UCSD-AML1 (cell line): ENCODE measurements around the gene ETV2.
A peak's percentile ranks its signal among the peaks of the same experiment; 100 is the strongest.
"Not testable (repeated sequence)": the region's sequence is repeated elsewhere in the genome, so short reads cannot be mapped to it uniquely, and the experiment has no call there.

ENCODE experiments used
- DNase-seq: peaks from one replicate; lab custom pipeline; 2025; ENCODE audit not compliant: unreplicated experiment; lab: John Stamatoyannopoulos, UW

The ETV2 gene

DNA sequence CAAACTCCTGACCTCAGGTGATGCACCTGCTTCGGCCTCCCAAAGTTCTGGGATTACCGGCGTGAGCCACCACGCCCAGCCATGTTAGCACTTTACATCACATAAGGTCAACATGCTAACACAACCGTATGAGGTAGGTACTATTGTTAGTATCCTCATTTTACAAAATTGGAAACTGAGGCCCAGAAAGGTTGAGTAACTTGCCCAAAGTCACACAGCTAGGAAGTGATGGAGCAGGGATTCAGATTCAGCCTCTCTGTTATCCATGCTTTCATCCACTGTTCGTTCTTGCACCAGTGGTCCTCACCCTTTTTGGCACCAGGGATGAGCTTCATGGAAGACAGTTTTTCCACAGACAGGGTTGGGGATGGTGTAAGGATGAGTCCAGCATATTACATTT, 15.2 kb downstream of the ETV2 start:
- no peak for DNase-seq

GRCh38 chr19:35657904-35658700, 16.6 kb downstream of the ETV2 start:
- DNase-seq, result no peak

DNA sequence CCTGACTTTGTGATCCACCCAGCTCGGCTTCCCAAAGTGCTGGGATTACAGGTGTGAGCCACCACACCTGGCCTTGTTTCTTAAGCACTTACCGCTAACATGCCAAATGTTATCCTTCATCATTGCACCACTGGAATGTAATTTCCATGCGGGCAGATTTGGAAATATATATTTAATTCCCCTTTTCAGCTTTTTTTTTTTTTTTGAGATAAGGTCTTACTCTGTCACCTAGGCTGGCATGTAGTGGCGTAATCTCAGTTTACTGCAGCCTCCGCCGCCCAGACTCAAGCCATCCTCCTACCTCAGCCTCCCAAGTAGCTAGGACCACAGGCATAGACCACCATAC, 20.4 kb downstream of the ETV2 start:
- DNase-seq, result no peak

DNA sequence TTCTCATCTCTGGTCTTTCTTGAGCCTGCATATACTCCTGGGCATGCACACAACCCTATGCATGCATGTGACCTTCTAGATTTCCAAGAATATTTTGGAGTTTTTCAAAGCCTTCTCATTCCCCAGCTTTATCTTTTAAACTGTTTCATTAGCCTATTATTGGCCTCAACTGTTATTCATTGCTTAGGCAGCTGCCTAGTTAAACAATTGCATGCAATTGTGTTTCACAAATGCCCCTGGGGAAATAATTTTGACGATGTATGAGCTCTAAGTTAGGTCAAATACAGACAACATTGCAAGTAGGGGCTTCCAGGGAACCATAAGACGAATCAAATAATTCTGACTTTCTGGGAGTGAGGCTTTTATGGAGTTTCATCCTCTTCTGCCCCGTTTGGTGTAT, 22.4 kb downstream of the ETV2 start:
- no peak for DNase-seq

GRCh38 chr19:35665157-35665556, 23.6 kb downstream of the ETV2 start:
- no peak for DNase-seq

DNA sequence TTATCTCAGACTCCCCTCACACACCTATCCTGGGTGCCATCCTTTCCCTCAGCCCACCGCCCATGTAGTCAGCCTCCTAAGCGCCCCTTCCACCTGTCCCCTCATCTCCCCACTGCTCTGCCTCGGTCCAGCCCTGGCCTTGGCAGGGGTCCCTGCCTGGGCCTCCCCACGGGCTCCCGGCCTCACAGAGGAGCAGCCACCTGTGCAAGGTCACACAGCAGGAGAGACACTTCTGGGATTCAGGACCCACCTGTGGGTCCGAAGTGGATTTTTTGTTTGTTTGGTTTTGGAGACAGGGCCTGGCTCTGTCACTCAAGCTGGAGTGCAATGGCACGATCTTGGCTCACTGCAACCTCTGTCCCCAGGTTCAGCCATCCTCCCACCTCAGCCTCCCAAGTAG, 24.1 kb downstream of the ETV2 start:
- no peak for DNase-seq

GRCh38 chr19:35666251-35666913, 24.8 kb downstream of the ETV2 start, which contains the start of gene UPK1A:
Gene UPK1A, plus strand, starts transcription at chr19:35666517. Its CDS starts 296 bp downstream, at chr19:35666813.
- DNase-seq, result no peak

DNA sequence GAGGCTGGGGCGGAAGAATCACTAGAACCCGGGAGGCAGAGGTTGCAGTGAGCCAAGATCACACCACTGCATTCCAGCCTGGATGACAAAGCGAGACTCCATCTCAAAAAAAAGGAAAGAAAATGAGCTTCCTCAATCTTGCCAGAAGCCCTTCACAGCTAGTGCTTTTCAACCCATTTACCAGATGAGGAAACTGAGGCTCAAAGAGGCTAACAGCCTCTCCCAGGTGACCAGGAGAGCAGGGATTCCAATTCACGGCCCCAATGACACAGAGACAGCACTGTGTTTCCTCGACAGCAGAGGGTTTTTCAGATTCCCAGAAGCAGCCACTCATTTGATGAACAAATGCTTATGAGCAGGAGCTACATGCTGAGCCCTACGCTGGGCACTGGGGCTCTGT, 28.0 kb downstream of the ETV2 start:
- no peak for DNase-seq

GRCh38 chr19:35669974-35670373, 28.4 kb downstream of the ETV2 start:
- DNase-seq, result no peak

- DNase-seq, result no peak
Observed at GRCh38 chr19:35670686-35671085, 29.1 kb downstream of the ETV2 start.

DNA sequence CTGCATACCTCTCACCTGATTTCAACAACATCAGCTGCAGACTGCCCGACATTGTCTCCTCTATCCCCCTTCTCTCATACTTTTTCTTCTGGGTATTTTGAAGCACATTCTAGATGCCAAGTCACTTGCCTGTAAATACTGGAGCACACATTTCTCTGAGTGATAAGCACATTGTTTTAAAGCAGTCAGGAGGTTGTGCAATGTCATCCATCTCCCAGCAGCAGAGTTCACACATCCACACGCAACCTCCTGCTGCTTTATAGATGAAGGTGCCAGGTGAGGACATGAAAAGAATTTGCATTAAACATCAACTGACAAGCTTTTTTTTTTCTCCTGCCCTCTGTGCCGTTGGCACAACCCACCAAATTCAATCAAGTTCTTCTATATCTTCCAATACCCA, 30.3 kb downstream of the ETV2 start:
- DNase-seq, result no peak

DNA sequence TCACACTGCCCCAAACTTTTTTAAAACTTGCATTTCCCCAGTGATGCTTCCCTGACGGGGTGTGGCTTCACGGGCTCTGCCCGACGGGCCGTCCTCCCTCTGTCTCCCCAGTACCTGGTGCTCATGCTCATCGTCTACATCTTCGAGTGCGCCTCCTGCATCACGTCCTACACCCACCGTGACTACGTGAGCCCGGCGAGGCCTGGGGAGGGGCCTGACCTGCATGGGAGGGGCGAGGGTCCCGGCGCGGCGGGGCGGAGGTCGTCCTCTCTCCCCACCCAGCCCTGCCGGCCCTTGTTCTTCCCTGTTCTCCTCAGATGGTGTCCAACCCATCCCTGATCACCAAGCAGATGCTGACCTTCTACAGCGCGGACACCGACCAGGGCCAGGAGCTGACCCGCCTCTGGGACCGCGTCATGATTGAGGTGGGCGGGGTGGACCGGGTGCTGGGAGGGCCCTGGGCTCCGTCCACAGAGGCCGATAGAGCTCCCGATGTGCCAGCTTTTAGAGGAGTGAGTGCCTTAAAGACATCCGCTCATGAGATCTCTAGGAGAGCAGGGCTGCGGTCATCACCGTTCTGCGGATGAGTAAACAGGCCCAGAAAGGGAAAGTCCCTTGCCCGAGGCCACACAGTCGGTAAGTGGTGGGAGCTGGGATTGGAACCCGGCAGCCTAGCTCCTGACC, 31.7 kb downstream of the ETV2 start:
- DNase-seq, result no peak

DNA sequence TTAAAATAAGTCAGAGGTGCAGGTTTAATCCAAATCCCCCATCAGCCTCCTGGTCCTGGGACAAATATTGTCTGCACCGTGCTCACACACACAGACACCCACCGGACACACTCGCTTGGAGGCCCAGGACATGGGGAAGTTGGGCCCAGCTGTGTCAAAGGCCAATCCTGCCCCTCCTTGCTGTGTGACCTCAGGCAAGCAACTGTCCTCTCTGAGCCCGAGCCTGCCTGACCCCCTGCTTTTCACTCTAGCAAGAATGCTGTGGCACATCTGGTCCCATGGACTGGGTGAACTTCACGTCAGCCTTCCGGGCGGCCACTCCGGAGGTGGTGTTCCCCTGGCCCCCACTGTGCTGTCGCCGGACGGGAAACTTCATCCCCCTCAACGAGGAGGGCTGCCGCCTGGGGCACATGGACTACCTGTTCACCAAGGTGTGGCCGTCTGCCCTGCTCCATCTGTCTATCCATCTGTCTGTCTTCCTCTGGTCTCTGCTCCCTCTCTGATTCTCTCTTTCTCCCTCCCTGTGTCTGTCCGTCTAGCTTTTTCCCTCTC, 34.1 kb downstream of the ETV2 start:
- no peak for DNase-seq

DNA sequence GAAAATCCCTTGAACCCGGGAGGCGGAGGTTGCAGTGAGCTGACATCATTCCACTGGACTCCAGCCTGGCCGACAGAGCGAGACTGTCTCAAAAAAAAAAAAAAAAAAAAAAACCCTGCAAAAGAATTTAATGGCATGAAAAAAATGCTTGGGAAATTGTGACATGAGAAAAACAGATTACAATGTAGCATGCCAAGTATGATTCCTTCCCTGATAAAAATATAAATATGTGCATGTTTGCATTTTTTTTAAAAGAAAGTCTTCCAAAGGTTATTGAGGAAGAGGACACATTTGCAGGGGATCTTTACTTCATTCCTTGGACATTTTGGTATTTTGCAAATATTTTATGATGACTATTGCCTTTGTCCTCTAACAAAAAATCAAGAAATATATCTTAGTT, 48.3 kb downstream of the ETV2 start:
- DNase-seq, result no peak

GRCh38 chr19:35691106-35691505, 49.6 kb downstream of the ETV2 start:
- not testable (repeated sequence) for DNase-seq

GRCh38 chr19:35692010-35692409, 50.5 kb downstream of the ETV2 start:
- no peak for DNase-seq

GRCh38 chr19:35693422-35693821, 51.9 kb downstream of the ETV2 start:
- no peak for DNase-seq

GRCh38 chr19:35693835-35694599, 52.5 kb downstream of the ETV2 start:
- peak; percentile 85 for DNase-seq
